ENCODE measurements around the gene PUS10.
A peak's percentile ranks its signal among the peaks of the same experiment; 100 is the strongest.
"Not testable (repeated sequence)": the region's sequence is repeated elsewhere in the genome, so short reads cannot be mapped to it uniquely, and the experiment has no call there.

PUS10 gene

GRCh38 chr2:61017556-61018317 lies at the start of gene PUS10, which contains the start of gene PEX13:
PUS10 (minus strand) TSS chr2:61018255; CDS start chr2:61011890, 6,365 bp downstream.
PEX13 (plus strand) TSS chr2:61017720; CDS start chr2:61017760, 40 bp downstream.
- DNase-seq (ENCODE audit: low read depth), result peak; percentile 63

DNA sequence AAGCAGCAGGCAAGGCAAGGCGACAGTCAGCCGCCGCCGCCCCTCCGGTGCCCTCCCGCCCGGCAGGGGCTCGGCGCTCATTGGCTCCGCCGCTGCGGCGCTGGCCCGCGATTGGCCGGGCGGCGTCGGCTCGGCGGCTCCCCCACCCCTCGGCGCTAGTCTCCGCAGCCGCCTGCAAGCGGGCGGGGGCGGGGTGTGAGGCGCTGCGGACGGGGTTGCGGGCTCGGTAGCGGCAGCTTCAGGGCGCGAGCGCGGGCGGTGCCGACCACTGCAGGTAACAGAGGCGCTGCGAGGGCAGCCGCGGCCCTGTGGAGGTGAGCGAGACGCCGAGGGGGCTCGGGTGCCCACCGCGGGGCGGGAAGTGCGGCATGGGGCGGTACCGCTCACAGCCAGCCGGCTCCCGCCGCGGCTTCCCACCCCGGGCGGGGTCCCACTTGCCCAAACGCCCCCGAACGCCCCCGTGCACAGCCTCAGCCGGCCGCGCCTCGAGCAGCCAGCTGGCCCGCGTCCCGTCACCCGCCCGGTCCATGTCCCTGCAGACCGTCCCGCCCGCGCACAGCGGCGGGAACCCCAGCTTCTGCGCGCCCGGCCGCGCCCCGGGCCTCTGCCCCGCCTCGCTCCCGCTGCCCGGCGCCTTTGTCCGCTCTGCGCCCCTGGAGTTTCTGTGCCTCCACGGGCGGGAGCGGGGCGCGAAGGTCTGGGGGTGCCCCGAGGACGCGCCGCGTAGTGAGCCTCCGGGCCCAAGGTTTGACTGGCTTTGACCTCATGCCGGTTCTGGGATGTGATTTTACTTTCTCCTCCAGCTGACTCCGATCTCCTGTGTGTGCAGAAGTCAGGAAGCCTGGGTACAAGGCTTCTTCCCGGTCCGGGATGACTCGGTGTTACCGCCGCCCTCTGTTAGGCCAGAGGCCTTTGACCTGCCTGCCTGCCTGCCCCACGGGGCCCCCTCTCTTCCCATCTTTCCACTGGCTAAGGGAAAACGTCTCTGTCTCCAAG lies 48.0 kb upstream of the PUS10 start, which contains the start of gene SANBR:
TSS of gene SANBR (plus strand) at position 158 of the 996 bp plus-strand sequence. CDS start 4,480 bp downstream, outside the sequence.
- peak; percentile 84 for DNase-seq (ENCODE audit: low read depth)

DNA sequence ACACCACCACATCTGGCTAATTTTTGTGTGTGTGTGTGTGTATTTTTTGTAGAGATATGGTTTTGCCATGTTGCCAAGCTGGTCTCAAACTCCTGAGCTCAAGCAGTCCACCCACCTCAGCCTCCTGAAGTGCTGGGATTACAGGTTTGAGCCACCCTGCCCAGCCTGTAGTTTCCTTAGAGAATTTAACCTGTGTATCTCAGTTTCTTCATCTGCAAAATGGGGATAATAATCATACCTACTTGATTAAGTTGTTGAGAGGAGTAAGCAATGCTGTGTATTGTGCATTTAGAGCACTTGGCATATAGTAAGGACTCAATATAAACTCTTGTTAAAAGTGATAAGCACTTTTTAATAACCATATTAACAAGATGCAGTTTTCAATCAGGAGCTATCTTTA lies 41.3 kb upstream of the PUS10 start:
- DNase-seq (ENCODE audit: low read depth), result no peak

DNA sequence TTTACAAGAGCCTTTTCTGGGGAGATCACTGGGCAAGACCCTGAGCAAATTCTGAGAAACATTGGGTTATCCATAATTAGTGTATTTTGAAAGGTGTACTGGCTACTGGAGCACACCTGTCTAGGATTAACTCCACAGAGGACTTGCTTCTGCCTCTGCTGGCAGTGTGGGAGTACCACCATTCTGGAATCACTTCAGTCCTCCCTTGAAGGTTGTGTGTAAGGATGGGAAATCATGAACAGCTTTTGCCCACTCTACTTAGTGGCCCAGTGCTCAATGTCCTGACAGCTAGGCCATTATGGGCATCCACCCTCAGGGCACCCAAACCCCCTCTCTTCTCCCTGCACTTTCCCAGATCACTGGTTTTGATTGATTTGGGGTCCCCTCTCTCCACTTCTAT lies 39.5 kb upstream of the PUS10 start:
- no peak for DNase-seq (ENCODE audit: low read depth)

DNA sequence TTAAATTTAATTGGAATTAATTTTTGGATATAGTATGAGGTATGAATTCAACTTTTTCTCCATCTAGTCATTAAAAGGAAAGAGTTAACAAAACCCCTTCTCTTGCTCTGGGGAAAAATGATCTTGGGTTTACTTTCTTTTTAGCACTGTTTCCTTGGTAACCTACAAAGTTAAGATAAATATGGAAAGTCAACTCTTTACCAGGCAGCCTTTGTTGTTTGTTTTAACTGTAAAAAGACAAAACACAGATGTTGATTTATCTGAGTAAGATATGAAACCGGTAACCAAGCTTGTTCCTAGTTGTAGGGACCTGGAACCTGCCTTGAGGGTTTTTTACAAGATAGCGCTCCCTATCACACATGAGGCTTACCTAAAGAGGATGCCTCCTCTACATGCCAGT lies 37.5 kb upstream of the PUS10 start:
- DNase-seq (ENCODE audit: low read depth), result no peak

DNA sequence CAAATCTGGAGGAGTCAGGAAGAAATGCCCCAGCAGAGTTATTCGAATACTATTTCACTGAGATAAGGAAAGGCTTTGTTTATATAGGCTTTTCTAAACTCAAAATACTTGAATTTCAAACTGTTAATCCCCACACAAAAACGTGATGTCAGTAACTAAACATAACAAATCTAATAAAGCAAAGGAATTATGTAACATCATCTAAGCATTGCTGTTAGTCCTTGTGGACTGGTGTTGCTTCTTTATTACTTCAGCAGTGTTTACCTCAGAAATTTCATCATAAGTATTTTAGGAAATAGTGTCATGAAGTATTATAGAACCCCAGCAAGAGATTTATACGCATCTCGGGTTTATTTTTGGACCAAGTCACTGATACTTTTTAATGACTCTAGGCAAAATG lies 27.9 kb upstream of the PUS10 start:
- DNase-seq (ENCODE audit: low read depth), result no peak

GRCh38 chr2:61045226-61045625 lies 27.2 kb upstream of the PUS10 start:
- no peak for DNase-seq (ENCODE audit: low read depth)

DNA sequence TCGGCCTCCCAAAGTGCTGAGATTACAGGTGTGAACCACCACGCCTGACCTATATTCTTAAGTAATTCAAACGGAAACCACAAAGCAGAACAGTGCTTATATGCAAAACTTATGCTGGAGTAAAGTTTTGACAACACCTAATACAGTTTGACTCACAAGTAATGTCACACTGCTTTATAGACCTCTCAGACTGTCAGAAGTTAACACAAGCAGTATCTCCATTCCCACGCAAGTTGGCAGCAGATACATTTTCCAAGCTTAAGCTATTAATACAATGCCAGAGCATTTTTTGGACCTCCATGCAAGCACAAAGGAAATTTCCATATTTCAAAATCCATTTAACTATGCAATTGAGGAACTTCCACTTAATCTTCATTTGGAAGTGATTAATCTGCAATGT lies 26.6 kb upstream of the PUS10 start:
- no peak for DNase-seq (ENCODE audit: low read depth)

GRCh38 chr2:61042807-61043206 lies 24.8 kb upstream of the PUS10 start:
- DNase-seq (ENCODE audit: low read depth), result no peak

DNA sequence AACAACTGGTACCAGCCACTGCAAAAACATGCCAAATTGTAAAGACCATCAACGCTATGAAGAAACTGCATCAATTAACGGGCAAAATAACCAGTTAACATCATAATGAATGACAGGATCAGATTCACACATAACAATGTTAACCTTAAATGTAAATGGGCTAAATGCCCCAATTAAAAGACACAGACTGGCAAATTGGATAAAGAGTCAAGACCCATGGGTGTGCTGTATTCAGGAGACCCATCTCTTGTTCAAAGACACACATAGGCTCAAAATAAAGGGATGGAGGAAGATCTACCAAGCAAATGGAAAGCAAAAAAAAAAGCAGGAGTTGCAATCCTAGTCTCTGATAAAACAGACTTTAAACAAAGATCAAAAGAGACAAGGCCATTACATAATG lies 18.6 kb upstream of the PUS10 start:
- not testable (repeated sequence) for DNase-seq (ENCODE audit: low read depth)

DNA sequence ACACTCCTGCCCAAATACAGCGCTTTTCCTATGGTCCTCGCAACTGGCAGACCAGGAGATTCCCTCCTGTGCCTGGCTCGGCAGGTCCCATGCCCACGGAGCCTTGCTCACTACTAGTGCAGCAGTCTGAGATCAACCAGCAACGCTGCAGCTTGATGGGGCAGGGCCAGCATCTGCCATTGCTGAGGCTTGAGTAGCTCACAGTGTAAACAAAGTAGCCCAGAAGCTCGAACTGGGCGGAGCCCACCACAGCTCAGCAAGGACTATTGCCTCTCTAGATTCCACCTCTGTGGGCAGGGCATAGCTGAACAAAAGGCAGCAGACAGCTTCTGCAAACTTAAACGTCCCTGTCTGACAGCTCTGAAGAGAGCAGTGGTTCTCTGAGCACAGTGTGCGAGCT lies 16.5 kb upstream of the PUS10 start:
- not testable (repeated sequence) for DNase-seq (ENCODE audit: low read depth)

DNA sequence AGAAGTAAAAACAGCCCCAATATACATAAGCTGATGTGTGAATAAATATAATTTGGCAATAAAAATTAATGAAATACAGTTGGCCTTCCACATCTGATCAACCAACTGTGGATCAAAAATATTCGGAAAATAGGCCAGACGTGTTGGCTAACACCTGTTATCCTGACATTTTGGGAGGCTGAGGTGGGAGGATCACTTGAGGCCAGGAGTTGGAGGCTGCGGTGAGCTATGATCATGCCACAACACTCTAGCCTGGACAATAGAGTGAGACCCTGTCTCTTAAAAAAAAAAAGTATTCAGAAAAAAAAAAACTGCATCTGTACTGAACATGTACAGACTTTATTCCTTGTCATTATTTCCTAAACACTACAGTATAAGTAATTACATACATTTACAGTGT lies 11.5 kb upstream of the PUS10 start:
- DNase-seq (ENCODE audit: low read depth), result no peak

DNA sequence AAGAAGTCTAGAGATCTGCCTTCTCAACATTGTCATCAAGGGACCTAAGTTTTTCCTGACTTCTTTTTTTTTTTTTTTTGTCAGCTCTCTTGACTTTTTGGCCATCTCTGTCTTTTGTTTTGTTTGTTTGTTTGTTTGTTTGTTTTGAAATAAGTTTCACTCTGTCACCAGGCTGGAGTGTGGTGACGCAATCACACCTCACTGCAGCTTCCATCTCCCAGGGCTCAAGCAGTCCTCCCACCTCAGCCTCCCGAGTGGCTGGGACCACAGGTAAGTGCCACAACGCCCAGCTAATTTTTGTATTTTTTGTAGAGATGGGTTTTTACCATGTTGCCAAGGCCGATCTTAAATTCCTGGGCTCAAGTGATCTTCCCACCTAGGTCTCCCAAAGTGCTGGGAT lies 5.6 kb upstream of the PUS10 start:
- no peak for DNase-seq (ENCODE audit: low read depth)

DNA sequence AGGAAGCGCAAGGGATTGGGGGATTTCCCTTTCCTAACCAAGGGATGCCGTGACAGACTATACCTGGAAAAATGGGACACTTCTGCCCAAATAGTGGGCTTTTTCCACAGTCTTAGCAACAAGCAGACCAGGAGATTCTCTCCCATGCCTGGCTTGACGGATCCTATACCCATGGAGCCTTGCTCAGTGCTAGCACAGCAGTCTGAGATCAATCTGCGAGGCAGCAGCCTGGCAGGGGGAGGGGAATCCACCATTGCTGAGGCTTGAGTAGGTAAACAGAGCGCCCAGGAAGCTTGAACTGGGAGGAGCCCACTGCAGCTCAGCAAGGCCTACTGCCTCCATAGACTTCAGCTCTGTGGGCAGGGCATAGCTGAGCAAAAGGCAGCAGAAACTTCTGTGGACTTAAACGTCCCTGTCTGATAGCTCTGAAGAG lies 3.2 kb upstream of the PUS10 start:
- no peak for DNase-seq (ENCODE audit: low read depth)

- DNase-seq (ENCODE audit: low read depth), result no peak
Observed at GRCh38 chr2:61018798-61019197, 743 bp upstream of the PUS10 start.

DNA sequence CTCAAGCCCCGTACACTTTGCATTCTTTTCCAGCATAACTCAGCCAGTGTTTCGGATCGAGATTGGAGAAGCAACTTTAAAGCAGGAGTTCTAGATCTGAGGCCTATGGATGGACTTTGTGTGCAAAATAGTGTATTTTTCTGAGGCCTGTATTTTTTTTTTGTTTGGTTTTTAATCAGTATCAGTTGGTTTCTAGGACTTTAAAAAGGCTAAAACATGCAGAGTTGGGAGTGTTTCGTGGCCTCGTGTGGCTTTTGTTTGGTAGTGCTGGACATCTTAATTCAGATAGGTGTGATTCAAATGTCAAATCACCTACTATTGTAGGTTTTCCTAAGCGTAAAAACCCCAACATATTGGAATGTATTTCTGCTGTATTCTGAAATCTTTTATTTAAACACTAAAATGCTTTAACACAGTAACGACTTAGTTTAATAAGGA lies 282 bp upstream of the PUS10 start:
- no peak for DNase-seq (ENCODE audit: low read depth)

GRCh38 chr2:61017003-61017555 lies 976 bp downstream of the PUS10 start:
- DNase-seq (ENCODE audit: low read depth), result peak; percentile 63

GRCh38 chr2:61016392-61017002 lies 1.6 kb downstream of the PUS10 start:
- DNase-seq (ENCODE audit: low read depth), result peak; percentile 48

DNA sequence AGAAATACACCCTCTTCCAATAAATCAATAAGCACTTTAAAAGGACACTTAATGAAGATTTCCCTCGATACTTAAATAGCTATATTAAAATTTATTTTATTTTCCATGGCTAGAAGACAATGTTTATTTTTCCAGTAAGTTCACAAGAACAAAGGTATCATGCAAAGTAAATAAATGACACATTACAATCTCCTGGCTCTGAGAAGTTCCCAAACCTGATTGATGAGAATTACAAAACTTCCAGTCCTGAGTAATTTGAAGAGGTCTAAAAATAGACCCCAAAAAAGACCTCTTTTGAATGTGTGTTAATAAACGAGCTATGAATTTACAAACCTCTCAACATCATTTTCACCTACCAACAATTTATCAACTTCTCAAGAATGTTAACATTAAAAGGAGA lies 2.1 kb downstream of the PUS10 start:
- DNase-seq (ENCODE audit: low read depth), result no peak

DNA sequence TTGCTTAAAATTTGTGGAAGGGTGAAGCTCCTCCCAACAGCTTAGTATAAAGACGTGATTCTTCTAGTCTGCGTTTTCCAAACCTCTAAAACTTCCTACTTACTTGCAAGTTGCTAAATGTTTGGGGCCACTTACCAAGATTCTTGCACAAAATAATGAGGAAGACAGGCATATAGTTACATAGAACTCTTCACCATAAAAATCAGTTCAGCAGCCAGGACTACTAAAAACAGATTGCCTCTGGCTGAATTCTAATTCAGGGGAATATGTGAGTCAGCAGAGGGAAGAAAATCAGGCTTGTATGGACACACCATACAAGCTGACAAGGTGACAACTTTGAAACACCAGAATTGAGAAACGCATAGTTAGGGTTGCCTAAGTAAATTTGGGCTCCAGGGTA lies 3.3 kb downstream of the PUS10 start:
- no peak for DNase-seq (ENCODE audit: low read depth)

DNA sequence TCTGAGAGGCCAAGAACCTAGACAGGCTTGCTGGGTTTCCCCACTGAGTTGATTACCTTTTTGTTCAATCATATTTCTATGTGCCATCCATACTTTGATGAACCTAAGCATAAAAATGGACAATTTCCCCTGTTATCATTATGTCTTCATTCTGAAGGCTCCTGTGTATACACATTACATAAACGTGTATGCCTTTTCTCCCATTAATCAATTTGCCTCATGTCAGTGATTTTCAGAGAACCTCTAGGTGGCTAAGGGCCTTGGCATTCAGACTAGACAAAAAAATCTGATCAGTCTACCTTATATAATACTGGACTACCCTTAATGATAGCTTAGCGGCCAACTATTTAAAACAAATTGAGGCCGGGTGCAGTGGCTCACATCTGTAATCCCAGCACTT lies 4.7 kb downstream of the PUS10 start:
- DNase-seq (ENCODE audit: low read depth), result no peak

GRCh38 chr2:61012303-61012702 lies 5.8 kb downstream of the PUS10 start:
- DNase-seq (ENCODE audit: low read depth), result peak; percentile 29

Measured in activated T-cell treated with anti-CD3 and anti-CD28 coated beads for 48 hours (primary cell).